Measurements from ENCODE around the gene CREG2. TPM values are rescaled to one million over a fixed set of nuclear protein-coding genes. Genes with fewer than 3 reads are reported as not detected.

The CREG2 gene
- total RNA-seq, 1 experiment from 2014 or later, result 12.3 TPM

DNA sequence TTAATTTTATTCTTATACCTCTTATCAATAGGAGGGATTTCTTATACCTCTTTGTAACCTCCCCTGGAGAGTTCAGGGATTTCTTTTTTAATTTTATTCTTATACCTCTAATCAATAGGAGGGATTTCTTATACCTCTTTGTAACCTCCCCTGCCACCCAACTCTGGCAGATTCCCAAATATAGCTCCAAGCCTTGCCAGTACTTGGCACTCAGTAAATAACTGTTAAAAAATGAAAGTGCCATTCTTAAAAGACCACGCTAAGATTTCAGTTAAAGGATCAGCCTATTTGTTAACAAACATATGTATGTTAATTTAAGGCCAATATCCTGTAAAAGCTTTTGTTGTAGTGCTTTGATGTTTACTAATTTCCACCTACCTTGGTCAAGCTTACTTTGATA, 83.6 kb downstream of the CREG2 start:
- Histone ChIP-seq H3F3A (ENCODE audit: insufficient read depth, low read depth) (peaks cover 36% of the 10 kb centered on the region), H3K27ac (no peak overlapping the region), H3K36me3 (ENCODE audit: low read depth) (peaks cover 34% of the 10 kb centered on the region), H3K4me1 (replicated peaks; ENCODE audit: insufficient read depth) (peaks cover 61% of the 10 kb centered on the region), H3K27me3 (ENCODE audit: insufficient read depth, low read depth) (no peaks in the 10 kb centered on the region), H4K20me1 (ENCODE audit: insufficient read depth) (peaks cover 78% of the 10 kb centered on the region), H3K4me3 (no peak overlapping the region), H3K9me3 (ENCODE audit: insufficient read depth, low read depth) (no peaks in the 10 kb centered on the region), H3K79me2 (ENCODE audit: low read depth) (peaks cover 99% of the 10 kb centered on the region), H3K9me2 (ENCODE audit: insufficient read depth) (no peaks in the 10 kb centered on the region), H2AFZ (no peak overlapping the region), H3K4me2 (peak overlapping the region; percentile 98)
- ChIA-PET POLR2A (ENCODE audit: unreplicated experiment) (no interaction called here), CTCF (interaction anchor here (0.5 kb wide), 1 partner anchor 1450 kb away, joined by 4 read pairs; no protein-coding TSS in a partner anchor)
- intact Hi-C loops (cut with micrococcal nuclease; ENCODE audit: unreplicated experiment), result no loop called here
- no peak for TF ChIP-seq CTCF (conservative IDR thresholded peaks at IDR 0.05)
- TF ChIP-seq EZH2 (IDR thresholded peaks at IDR 0.05; ENCODE audit: low read depth), result no peak
- BruUV-seq (replicated peaks), result no TSS peak
- no peak for DNase-seq

GRCh38 chr2:101302016-101302415, 85.3 kb downstream of the CREG2 start:
- peaks cover 92% of the 10 kb centered on the region for H4K20me1 ChIP-seq (ENCODE audit: insufficient read depth)
- peaks cover 40% of the 10 kb centered on the region for H3K36me3 ChIP-seq (ENCODE audit: low read depth)
- H3K27me3 ChIP-seq (ENCODE audit: insufficient read depth, low read depth), result no peaks in the 10 kb centered on the region
- ChIA-PET POLR2A (ENCODE audit: unreplicated experiment) (interaction anchor here (0.5 kb wide), 1 partner anchor 344 kb away, joined by 3 read pairs; no protein-coding TSS in a partner anchor), CTCF (no interaction called here)
- no TSS peak for BruUV-seq (replicated peaks)
- no peaks in the 10 kb centered on the region for H3K9me3 ChIP-seq (ENCODE audit: insufficient read depth, low read depth)
- no peak for TF ChIP-seq CTCF (conservative IDR thresholded peaks at IDR 0.05)
- TF ChIP-seq EZH2 (IDR thresholded peaks at IDR 0.05; ENCODE audit: low read depth), result no peak
- no peak overlapping the region for H3K4me3 ChIP-seq
- H2AFZ ChIP-seq, result no peak overlapping the region
- peaks cover 36% of the 10 kb centered on the region for H3F3A ChIP-seq (ENCODE audit: insufficient read depth, low read depth)
- intact Hi-C loops (cut with micrococcal nuclease; ENCODE audit: unreplicated experiment), result no loop called here
- H3K79me2 ChIP-seq (ENCODE audit: low read depth), result peaks cover 100% of the 10 kb centered on the region
- H3K27ac ChIP-seq, result no peak overlapping the region
- peak overlapping the region; percentile 45 for H3K4me2 ChIP-seq
- H3K9me2 ChIP-seq (ENCODE audit: insufficient read depth), result no peaks in the 10 kb centered on the region
- H3K4me1 ChIP-seq (replicated peaks; ENCODE audit: insufficient read depth), result peaks cover 61% of the 10 kb centered on the region
- peak in 1 of 2 experiments; percentile 42 for DNase-seq

- Histone ChIP-seq H3F3A (ENCODE audit: insufficient read depth, low read depth) (peaks cover 34% of the 10 kb centered on the region), H3K9me3 (ENCODE audit: insufficient read depth, low read depth) (no peaks in the 10 kb centered on the region), H3K79me2 (ENCODE audit: low read depth) (peaks cover 100% of the 10 kb centered on the region), H4K20me1 (ENCODE audit: insufficient read depth) (peaks cover 94% of the 10 kb centered on the region), H3K36me3 (ENCODE audit: low read depth) (peaks cover 38% of the 10 kb centered on the region), H3K9me2 (ENCODE audit: insufficient read depth) (no peaks in the 10 kb centered on the region), H2AFZ (no peak overlapping the region), H3K4me2 (0 out of 2 replicates have a peak overlapping the region, but pooled peaks have one; percentile 45), H3K4me3 (no peak overlapping the region), H3K27me3 (ENCODE audit: insufficient read depth, low read depth) (no peaks in the 10 kb centered on the region), H3K27ac (no peak overlapping the region), H3K4me1 (replicated peaks; ENCODE audit: insufficient read depth) (peaks cover 62% of the 10 kb centered on the region)
- CTCF ChIA-PET, result no interaction called here
- DNase-seq, result no peak
- BruUV-seq (replicated peaks), result no TSS peak
- intact Hi-C loops (cut with micrococcal nuclease; ENCODE audit: unreplicated experiment), result no loop called here
- POLR2A ChIA-PET (ENCODE audit: unreplicated experiment), result no interaction called here
- TF ChIP-seq CTCF (conservative IDR thresholded peaks at IDR 0.05) (no peak), EZH2 (IDR thresholded peaks at IDR 0.05; ENCODE audit: low read depth) (no peak)
Measured at GRCh38 chr2:101300836-101301235, 86.5 kb downstream of the CREG2 start.
